Upper lobe of right lung (tissue), 1 donor: ENCODE data around the gene HNRNPC. TPM values are rescaled to one million over a fixed set of nuclear protein-coding genes. Genes with fewer than 3 reads are reported as not detected.

Experiments
- ATAC-seq: fragments of 200-7000 bp; cut with Tn5 transposase; one replicate; pipeline ENCODE4 v1.9.1; 2020; ENCODE audit warnings: mild to moderate bottlenecking, moderate library complexity
- DNase-seq: peaks from one replicate; pipeline ENCODE4 v3.0.0-alpha.2; 2020
- H3K27ac ChIP-seq: fragments of 200-600 bp; one replicate; pipeline ENCODE4 v1.8.0; 2022
- H3K27me3 ChIP-seq: fragments of 200-600 bp; one replicate; pipeline ENCODE4 v1.8.0; 2022; ENCODE audit warnings: mild to moderate bottlenecking
- H3K36me3 ChIP-seq: fragments of 200-600 bp; one replicate; pipeline ENCODE4 v1.8.0; 2022
- H3K4me1 ChIP-seq: fragments of 200-600 bp; one replicate; pipeline ENCODE4 v1.8.0; 2022
- H3K4me3 ChIP-seq: fragments of 200-600 bp; one replicate; pipeline ENCODE4 v1.8.0; 2022; ENCODE audit warnings: mild to moderate bottlenecking
- H3K9me3 ChIP-seq: fragments of 200-600 bp; one replicate; pipeline ENCODE4 v1.8.0; 2022
- intact Hi-C: fragments of 100-400 bp; cut with DNase I; formaldehyde crosslinking; loops from one replicate; pipeline ENCODE4 v1.11.0; 2022
- total RNA-seq: library from RNA; stranded (reverse); fragmentation: NEBNext Ultra II Directional; extraction: Animal tissue kit (Norgen Biotek cat#: 25700); gene quantifications from one replicate; pipeline ENCODE4 v1.2.1, GENCODE V29; 2021
- TF ChIP-seq, protein P1 (sequence below): fragments of 200-600 bp; IDR thresholded peaks from one replicate; pipeline ENCODE4 v1.8.0; 2022; ENCODE audit warnings: antibody characterized with exemption
- donor health status: DM: no; HTN: yes; CAD: no; lungs with severe emphysema.

HNRNPC gene
- total RNA-seq, 1 donor from 2014 or later: 368 TPM

GRCh38 chr14:21245813-21246212 is 23.4 kb downstream of the HNRNPC start:
- Histone ChIP-seq H3K4me1 (peaks cover 51% of the 10 kb centered on the region), H3K36me3 (peaks cover 60% of the 10 kb centered on the region), H3K27ac (no peak overlapping the region), H3K4me3 (no peak overlapping the region), H3K27me3 (no peaks in the 10 kb centered on the region), H3K9me3 (no peaks in the 10 kb centered on the region)
- intact Hi-C loops: no loop called here
- ATAC-seq (no peak), DNase-seq (no peak)
- TF ChIP-seq, protein P1, sequence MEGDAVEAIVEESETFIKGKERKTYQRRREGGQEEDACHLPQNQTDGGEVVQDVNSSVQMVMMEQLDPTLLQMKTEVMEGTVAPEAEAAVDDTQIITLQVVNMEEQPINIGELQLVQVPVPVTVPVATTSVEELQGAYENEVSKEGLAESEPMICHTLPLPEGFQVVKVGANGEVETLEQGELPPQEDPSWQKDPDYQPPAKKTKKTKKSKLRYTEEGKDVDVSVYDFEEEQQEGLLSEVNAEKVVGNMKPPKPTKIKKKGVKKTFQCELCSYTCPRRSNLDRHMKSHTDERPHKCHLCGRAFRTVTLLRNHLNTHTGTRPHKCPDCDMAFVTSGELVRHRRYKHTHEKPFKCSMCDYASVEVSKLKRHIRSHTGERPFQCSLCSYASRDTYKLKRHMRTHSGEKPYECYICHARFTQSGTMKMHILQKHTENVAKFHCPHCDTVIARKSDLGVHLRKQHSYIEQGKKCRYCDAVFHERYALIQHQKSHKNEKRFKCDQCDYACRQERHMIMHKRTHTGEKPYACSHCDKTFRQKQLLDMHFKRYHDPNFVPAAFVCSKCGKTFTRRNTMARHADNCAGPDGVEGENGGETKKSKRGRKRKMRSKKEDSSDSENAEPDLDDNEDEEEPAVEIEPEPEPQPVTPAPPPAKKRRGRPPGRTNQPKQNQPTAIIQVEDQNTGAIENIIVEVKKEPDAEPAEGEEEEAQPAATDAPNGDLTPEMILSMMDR: no peak

DNA sequence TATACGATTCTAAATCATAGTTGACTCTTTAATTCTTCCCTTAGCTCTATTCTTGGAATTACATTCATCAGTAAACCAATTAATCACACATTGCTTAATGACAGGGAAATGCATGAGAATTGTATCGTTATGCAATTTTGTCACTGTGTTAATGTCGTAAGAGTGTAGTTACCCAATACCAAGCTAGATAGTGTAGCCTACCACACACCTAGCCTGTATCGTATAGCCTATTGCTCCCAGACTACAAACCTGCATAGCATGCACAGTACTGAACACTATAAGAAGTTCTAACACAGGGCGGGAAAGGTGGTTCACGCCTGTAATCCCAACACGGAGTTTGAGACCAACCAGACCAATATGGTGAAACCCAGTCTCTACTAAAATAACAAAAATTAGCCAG is 24.7 kb downstream of the HNRNPC start:
- TF ChIP-seq, protein P1: no peak
- no peak overlapping the region for H3K4me3 ChIP-seq
- DNase-seq: no peak
- ATAC-seq: peak; percentile 80
- H3K9me3 ChIP-seq: no peaks in the 10 kb centered on the region
- intact Hi-C loops: no loop called here
- H3K4me1 ChIP-seq: peaks cover 61% of the 10 kb centered on the region
- no peaks in the 10 kb centered on the region for H3K27me3 ChIP-seq
- H3K27ac ChIP-seq: no peak overlapping the region
- peaks cover 52% of the 10 kb centered on the region for H3K36me3 ChIP-seq

GRCh38 chr14:21241218-21241819 is 27.9 kb downstream of the HNRNPC start:
- no peaks in the 10 kb centered on the region for H3K9me3 ChIP-seq
- no peak overlapping the region for H3K27ac ChIP-seq
- ATAC-seq (no peak), DNase-seq (no peak)
- H3K27me3 ChIP-seq: no peaks in the 10 kb centered on the region
- TF ChIP-seq, protein P1: peak; percentile 47
- no peak overlapping the region for H3K4me3 ChIP-seq
- peaks cover 73% of the 10 kb centered on the region for H3K36me3 ChIP-seq
- peaks cover 69% of the 10 kb centered on the region for H3K4me1 ChIP-seq
- intact Hi-C loops: no loop called here

DNA sequence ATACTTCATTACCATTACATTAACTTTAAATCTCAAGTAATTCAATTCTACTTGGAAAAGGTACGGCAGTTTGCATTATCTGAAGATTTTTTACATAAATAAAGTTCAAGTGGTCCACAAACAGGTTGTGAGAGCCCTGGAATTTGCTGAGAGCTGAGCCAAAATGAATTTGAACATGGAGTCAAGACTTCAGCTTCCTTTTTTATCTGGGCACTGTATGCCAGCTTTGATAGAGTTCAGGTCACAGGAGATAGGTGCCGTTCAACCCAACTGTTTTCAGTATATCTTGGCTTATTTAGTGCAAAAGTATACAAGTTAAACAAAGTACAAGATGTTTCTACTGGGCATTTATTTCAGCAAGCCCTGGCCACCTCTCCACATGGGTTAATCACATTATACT is 28.8 kb downstream of the HNRNPC start:
- no peaks in the 10 kb centered on the region for H3K9me3 ChIP-seq
- DNase-seq (no peak), ATAC-seq (peak; percentile 52)
- peaks cover 69% of the 10 kb centered on the region for H3K4me1 ChIP-seq
- TF ChIP-seq, protein P1: no peak
- no peaks in the 10 kb centered on the region for H3K27me3 ChIP-seq
- H3K27ac ChIP-seq: no peak overlapping the region
- intact Hi-C loops: no loop called here
- H3K36me3 ChIP-seq: peaks cover 74% of the 10 kb centered on the region
- H3K4me3 ChIP-seq: no peak overlapping the region

DNA sequence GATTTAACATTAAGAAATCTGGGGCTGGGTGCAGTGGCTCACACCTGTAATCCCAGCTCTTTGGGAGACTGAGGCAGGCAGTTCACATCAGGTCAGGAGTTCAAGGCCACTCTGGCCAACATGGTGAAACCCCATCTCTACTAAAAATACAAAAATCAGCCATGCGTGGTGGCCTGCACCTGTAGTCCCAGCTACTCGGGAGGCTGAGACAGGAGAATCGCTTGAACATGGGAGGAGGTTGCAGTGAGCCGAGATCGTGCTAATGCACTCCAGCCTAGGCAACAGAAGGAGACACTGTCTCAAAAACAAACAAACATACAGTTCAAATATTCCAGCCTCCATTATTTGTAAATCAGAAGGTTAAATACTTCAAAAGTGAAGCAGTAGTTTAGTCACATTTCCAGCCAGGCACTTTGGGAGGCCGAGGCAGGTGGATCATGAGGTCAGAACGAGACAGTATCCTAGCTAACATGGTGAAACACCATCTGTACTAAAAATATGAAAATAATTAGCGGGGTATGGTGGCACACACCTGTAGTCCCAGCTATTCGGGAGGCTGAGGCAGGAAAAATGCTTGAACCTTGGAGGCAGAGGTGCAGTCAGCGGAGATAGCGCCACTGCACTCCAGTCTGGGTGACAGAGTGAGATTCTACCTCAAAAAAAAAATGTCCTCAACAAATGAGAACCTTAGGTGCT is 30.3 kb downstream of the HNRNPC start:
- H3K36me3 ChIP-seq: peaks cover 70% of the 10 kb centered on the region
- no peak for ATAC-seq
- intact Hi-C loops: no loop called here

More for the DNA sequence above, 30.3 kb downstream of the HNRNPC start:
- no peaks in the 10 kb centered on the region for H3K27me3 ChIP-seq
- TF ChIP-seq, protein P1: no peak
- DNase-seq: no peak
- no peak overlapping the region for H3K27ac ChIP-seq
- H3K9me3 ChIP-seq: no peaks in the 10 kb centered on the region
- no peak overlapping the region for H3K4me3 ChIP-seq
- H3K4me1 ChIP-seq: peaks cover 69% of the 10 kb centered on the region
